K562 (cell line): ENCODE results near the gene SLC4A11. TPM values are rescaled to one million over a fixed set of nuclear protein-coding genes. Genes with fewer than 3 reads are reported as not detected.

ENCODE experiments used
- BRD9 ChIP-seq: fragments of 450-650 bp; IDR thresholded peaks from 2 replicates; pipeline ENCODE4 v1.6.1; 2018; ENCODE audit warnings: low read depth; ENCODE audit not compliant: partially characterized antibody
- CTBP1 ChIP-seq: fragments of 450-650 bp; IDR thresholded peaks from 2 replicates; pipeline ENCODE4 v1.6.1; 2016; ENCODE audit warnings: borderline replicate concordance
- DACH1 ChIP-seq: fragments of 450-650 bp; IDR thresholded peaks from 2 replicates; pipeline ENCODE4 v1.6.1; 2018; ENCODE audit not compliant: partially characterized antibody
- ETV1 ChIP-seq: fragments of 450-650 bp; conservative IDR thresholded peaks from 2 replicates; pipeline ENCODE4 v1.6.1; 2016; ENCODE audit warnings: missing genetic modification characterization, control low read depth, low read depth, missing compliant biosample characterization
- FOXA3 ChIP-seq, 2 experiments: fragments of 450-650 bp in 1 of 2; sonication (generic) in 1 of 2; formaldehyde crosslinking; IDR thresholded peaks in 1 of 2; conservative IDR thresholded peaks in 1 of 2; 2 replicates each; pipeline versions ENCODE4 v1.4.0 to v1.8.0; 2020 to 2022; ENCODE audit warnings: mild to moderate bottlenecking in 2 of 2, missing genetic modification reagents in 1 of 2
- FOXJ3 ChIP-seq: sonication (generic); formaldehyde crosslinking; IDR thresholded peaks from 2 replicates; pipeline ENCODE4 v1.4.0; 2020; ENCODE audit warnings: mild to moderate bottlenecking, missing genetic modification reagents
- NR2C2 ChIP-seq, 2 experiments: fragments of 200-800 bp in 1 of 2; sonication (Bioruptor generic) in 1 of 2; sonication (generic) in 1 of 2; formaldehyde crosslinking in 1 of 2; IDR thresholded peaks; 2 replicates each; pipeline versions ENCODE4 v1.6.1 to v1.8.0; 2016 to 2022; ENCODE audit warnings: mild to moderate bottlenecking in 1 of 2, missing compliant biosample characterization in 1 of 2, missing genetic modification characterization in 1 of 2, missing genetic modification reagents in 1 of 2
- POU5F1 ChIP-seq: fragments of 150-350 bp; IDR thresholded peaks from 2 replicates; pipeline ENCODE4 v1.6.1; 2014; ENCODE audit warnings: borderline replicate concordance, low read length, low read depth, mild to moderate bottlenecking; ENCODE audit not compliant: partially characterized antibody
- PRDM10 ChIP-seq: fragments of 450-650 bp; IDR thresholded peaks from 2 replicates; pipeline ENCODE4 v1.6.1; 2018; ENCODE audit not compliant: partially characterized antibody
- RBM25 ChIP-seq: fragments of 200-400 bp; formaldehyde crosslinking; IDR thresholded peaks from 2 replicates; pipeline ENCODE4 v1.6.1; 2018; ENCODE audit warnings: low read length, low read depth, moderate library complexity; ENCODE audit not compliant: severe bottlenecking
- RCOR1 ChIP-seq, 2 experiments: IDR thresholded peaks; 2 replicates each; pipeline ENCODE4 v1.6.1; 2012; ENCODE audit warnings: low read depth in 2 of 2, low read length in 2 of 2, borderline replicate concordance in 1 of 2, improper control_type of control experiment in 1 of 2
- SLC30A9 ChIP-seq: fragments of 250-450 bp; sonication (Bioruptor Pico); IDR thresholded peaks from 2 replicates; pipeline ENCODE4 v1.8.0; 2022; ENCODE audit warnings: mild to moderate bottlenecking, moderate library complexity
- SREBF1 ChIP-seq: fragments of 150-350 bp; IDR thresholded peaks from 2 replicates; pipeline ENCODE4 v1.6.1; 2014; ENCODE audit warnings: antibody characterized with exemption, low read depth, low read length, borderline replicate concordance
- THAP12 ChIP-seq: fragments of 250-450 bp; sonication (Bioruptor Pico); IDR thresholded peaks from 2 replicates; pipeline ENCODE4 v1.9.0; 2021; ENCODE audit warnings: mild to moderate bottlenecking, inconsistent platforms
- ZBTB12 ChIP-seq: fragments of 250-450 bp; sonication (Bioruptor Pico); IDR thresholded peaks from 2 replicates; pipeline ENCODE4 v1.4.0; 2020
- ZKSCAN1 ChIP-seq: fragments of 150-350 bp; IDR thresholded peaks from 2 replicates; pipeline ENCODE4 v1.6.1; 2016; ENCODE audit warnings: low read depth, low read length
- ZNF143 ChIP-seq: sonication (generic); formaldehyde crosslinking; IDR thresholded peaks from 2 replicates; pipeline ENCODE4 v1.9.0; 2022; ENCODE audit warnings: mild to moderate bottlenecking, missing genetic modification reagents
- ZNF354B ChIP-seq: fragments of 250-450 bp; sonication (Bioruptor Pico); IDR thresholded peaks from 2 replicates; pipeline ENCODE4 v1.4.0; 2020
- polyA plus RNA-seq, 8 experiments: library from polyadenylated mRNA; depleted of rRNA in 4 of 8; stranded (reverse) in 5 of 8; unstranded in 3 of 8; fragments of >200 nt; fragmentation: Nextera tagmentation in 2 of 8; fragmentation: Illumina TruSeq in 1 of 8; extraction: Ambion mirVana in 2 of 8; extraction: Trizol in 1 of 8; gene quantifications; 2 replicates each; pipeline versions ENCODE4 v1.2.1 to v1.2.3, GENCODE V29; 2011 to 2014; ENCODE audit warnings: inconsistent platforms in 1 of 8, missing spikeins in 1 of 8
- total RNA-seq, 7 experiments: library from RNA; depleted of rRNA in 6 of 7; stranded (reverse); fragments of >200 nt in 6 of 7; fragmentation: Illumina TruSeq in 2 of 7; extraction: Trizol in 2 of 7; gene quantifications; 2 replicates each; pipeline versions ENCODE4 v1.2.1 to v1.2.3, GENCODE V29; 2011 to 2021; ENCODE audit warnings: low replicate concordance in 1 of 7
- TF ChIP-seq, protein P1 (sequence below): sonication (generic); formaldehyde crosslinking; IDR thresholded peaks from 2 replicates; pipeline ENCODE4 v1.8.1; 2023; ENCODE audit warnings: mild to moderate bottlenecking, missing genetic modification reagents, moderate library complexity

SLC4A11 gene
- total and polyA plus RNA-seq, 9 of the 15 experiments (the other 6 are each of a cell fraction or from before 2014, with no cell fraction given): 0.10 to 2.0 (median 0.20) TPM

DNA sequence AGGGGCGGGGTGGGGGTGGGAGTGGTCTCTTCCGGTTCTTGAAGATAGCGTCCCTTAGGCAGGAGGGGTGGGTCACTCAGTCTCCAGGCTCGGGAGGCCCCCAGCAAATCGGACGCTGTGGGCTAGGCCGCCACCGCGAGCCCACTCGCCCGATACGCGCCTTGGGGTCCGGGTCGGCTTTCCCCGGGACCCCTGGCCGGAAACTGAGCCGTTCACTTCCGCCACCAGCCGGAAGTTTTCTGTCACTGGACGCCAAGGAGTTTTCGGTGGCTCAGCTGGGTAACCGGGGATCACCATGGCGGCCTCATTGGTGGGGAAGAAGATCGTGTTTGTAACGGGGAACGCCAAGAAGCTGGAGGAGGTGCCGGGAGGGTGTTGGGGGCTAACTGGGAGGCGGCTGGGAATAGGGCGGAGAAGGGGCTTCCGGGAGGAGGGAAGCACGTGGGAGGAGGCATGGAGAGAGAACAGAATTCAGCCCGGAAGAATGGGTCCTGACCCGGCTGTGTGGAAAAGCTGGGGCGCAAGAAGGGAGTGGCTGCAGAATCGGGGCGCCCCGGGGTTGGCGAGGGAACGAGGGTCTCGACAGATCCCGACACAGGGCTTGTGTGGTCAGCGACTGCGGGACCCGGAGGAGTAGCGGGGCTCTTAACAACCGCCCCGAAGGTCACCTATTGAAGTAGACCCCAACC lies 29.6 kb downstream of the SLC4A11 start, which contains the start of gene ITPA (continued):
- no peak for TF ChIP-seq POU5F1
- TF ChIP-seq FOXA3 (CRISPR knock-in tag; conservative IDR thresholded peaks at IDR 0.05 in 1 of 2, IDR thresholded peaks at IDR 0.05 in 1 of 2): no peak
- no peak for TF ChIP-seq NR2C2 (CRISPR knock-in tag; IDR thresholded peaks at IDR 0.05)
- peak; percentile 77; the same call in 1 of the 2 replicates for TF ChIP-seq NR2C2 (tag; IDR thresholded peaks at IDR 0.05)
- no peak for TF ChIP-seq BRD9
- no peak for TF ChIP-seq CTBP1
- TF ChIP-seq RCOR1 (IDR thresholded peaks at IDR 0.05; ENCODE audit: borderline replicate concordance in 1 of 2, low read depth in 2 of 2, low read length in 2 of 2): no peak
- no peak for TF ChIP-seq RBM25
- no peak for TF ChIP-seq ZNF354B (CRISPR knock-in tag)
- no peak for TF ChIP-seq ZBTB12 (CRISPR knock-in tag)
- TF ChIP-seq ZKSCAN1: no peak
- TF ChIP-seq THAP12: no peak
- no peak for TF ChIP-seq SREBF1
- no peak for TF ChIP-seq DACH1
- TF ChIP-seq FOXJ3 (CRISPR knock-in tag): no peak
- no peak for TF ChIP-seq SLC30A9
- TF ChIP-seq, protein P1, sequence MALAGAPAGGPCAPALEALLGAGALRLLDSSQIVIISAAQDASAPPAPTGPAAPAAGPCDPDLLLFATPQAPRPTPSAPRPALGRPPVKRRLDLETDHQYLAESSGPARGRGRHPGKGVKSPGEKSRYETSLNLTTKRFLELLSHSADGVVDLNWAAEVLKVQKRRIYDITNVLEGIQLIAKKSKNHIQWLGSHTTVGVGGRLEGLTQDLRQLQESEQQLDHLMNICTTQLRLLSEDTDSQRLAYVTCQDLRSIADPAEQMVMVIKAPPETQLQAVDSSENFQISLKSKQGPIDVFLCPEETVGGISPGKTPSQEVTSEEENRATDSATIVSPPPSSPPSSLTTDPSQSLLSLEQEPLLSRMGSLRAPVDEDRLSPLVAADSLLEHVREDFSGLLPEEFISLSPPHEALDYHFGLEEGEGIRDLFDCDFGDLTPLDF (CRISPR knock-in tag): no peak
- peak; percentile 43; the same call in 1 of the 2 replicates for TF ChIP-seq ETV1 (tag)
- no peak for TF ChIP-seq ZNF143 (CRISPR knock-in tag)
- TF ChIP-seq PRDM10: no peak
